ENCODE measurements around the gene RRP9.

GRCh38 chr3:51945031-51945840, 3.5 kb upstream of the RRP9 start:
- TF ChIP-seq ZFP30 (CRISPR knock-in tag; IDR thresholded peaks at IDR 0.05), result no peak
- TF ChIP-seq ZC3H10 (CRISPR knock-in tag; IDR thresholded peaks at IDR 0.05), result no peak
- no peak for TF ChIP-seq ZFP3 (CRISPR knock-in tag; IDR thresholded peaks at IDR 0.05)
- TF ChIP-seq TOX (CRISPR knock-in tag; IDR thresholded peaks at IDR 0.05; ENCODE audit: borderline replicate concordance), result no peak
